HEK293 (cell line): Measurements from ENCODE around the gene SUPT5H.

ENCODE experiments used
- GLIS1 ChIP-seq: fragments of 450-650 bp; formaldehyde crosslinking; IDR thresholded peaks from 2 replicates; pipeline ENCODE4 v1.5.1; 2016; ENCODE audit warnings: missing biosample characterization, missing genetic modification characterization
- HOXC10 ChIP-seq: sonication (generic); formaldehyde crosslinking; IDR thresholded peaks from 2 replicates; pipeline ENCODE4 v1.8.1; 2023; ENCODE audit warnings: mild to moderate bottlenecking, missing genetic modification reagents
- KLF10 ChIP-seq: fragments of 450-650 bp; IDR thresholded peaks from 2 replicates; pipeline ENCODE4 v1.5.1; 2018; ENCODE audit warnings: missing biosample characterization, mild to moderate bottlenecking, missing genetic modification characterization
- ZBTB7A ChIP-seq: fragments of 450-650 bp; formaldehyde crosslinking; IDR thresholded peaks from 2 replicates; pipeline ENCODE4 v1.5.1; 2016; ENCODE audit warnings: low read depth, missing biosample characterization, missing genetic modification characterization
- ZNF132 ChIP-seq: fragments of 450-650 bp; formaldehyde crosslinking; IDR thresholded peaks from 2 replicates; pipeline ENCODE4 v1.5.1; 2017; ENCODE audit warnings: missing biosample characterization, missing genetic modification characterization, borderline replicate concordance
- ZNF19 ChIP-seq: fragments of 450-650 bp; formaldehyde crosslinking; IDR thresholded peaks from 2 replicates; pipeline ENCODE4; 2016; ENCODE audit warnings: missing biosample characterization, missing genetic modification characterization, low read depth
- ZNF274 ChIP-seq, 2 experiments: fragments of 200-500 bp in 1 of 2; fragments of 450-650 bp in 1 of 2; sonication (Bioruptor generic) in 1 of 2; formaldehyde crosslinking in 1 of 2; IDR thresholded peaks; 2 replicates each; pipeline versions ENCODE4 v1.5.1 to v1.6.1; 2014 to 2016; ENCODE audit warnings: borderline replicate concordance in 1 of 2, inconsistent platforms in 1 of 2, low read length in 1 of 2, missing biosample characterization in 1 of 2, missing genetic modification characterization in 1 of 2
- ZNF292 ChIP-seq: fragments of 450-650 bp; formaldehyde crosslinking; IDR thresholded peaks from 2 replicates; pipeline ENCODE4 v1.5.1; 2016; ENCODE audit warnings: low read depth, missing biosample characterization, missing genetic modification characterization, borderline replicate concordance
- ZNF585B ChIP-seq: fragments of 450-650 bp; formaldehyde crosslinking; IDR thresholded peaks from 2 replicates; pipeline ENCODE4 v1.5.1; 2016; ENCODE audit warnings: missing biosample characterization, missing genetic modification characterization
- ZNF596 ChIP-seq: fragments of 450-650 bp; IDR thresholded peaks from 2 replicates; pipeline ENCODE4 v1.5.0; 2018; ENCODE audit warnings: missing biosample characterization, mild to moderate bottlenecking, missing genetic modification characterization, moderate library complexity
- ZNF658 ChIP-seq: fragments of 450-650 bp; formaldehyde crosslinking; IDR thresholded peaks from 2 replicates; pipeline ENCODE4; 2016; ENCODE audit warnings: missing biosample characterization, missing genetic modification characterization
- ZNF747 ChIP-seq: fragments of 450-650 bp; formaldehyde crosslinking; IDR thresholded peaks from 2 replicates; pipeline ENCODE4 v1.5.1; 2016; ENCODE audit warnings: missing biosample characterization, missing genetic modification characterization
- ZSCAN23 ChIP-seq: fragments of 450-650 bp; formaldehyde crosslinking; IDR thresholded peaks from 2 replicates; pipeline ENCODE4 v1.5.1; 2016; ENCODE audit warnings: missing biosample characterization, missing genetic modification characterization
- TF ChIP-seq, protein P1 (sequence below): fragments of 450-650 bp; formaldehyde crosslinking; IDR thresholded peaks from 2 replicates; pipeline ENCODE4 v1.5.1; 2016; ENCODE audit warnings: missing biosample characterization, missing genetic modification characterization
- TF ChIP-seq, protein P2 (sequence below): fragments of 450-650 bp; formaldehyde crosslinking; IDR thresholded peaks from 2 replicates; pipeline ENCODE4 v1.5.1; 2016; ENCODE audit warnings: missing biosample characterization, missing genetic modification characterization
- TF ChIP-seq, protein P3 (sequence below): fragments of 450-650 bp; formaldehyde crosslinking; conservative IDR thresholded peaks from 2 replicates; pipeline ENCODE4 v1.5.1; 2016; ENCODE audit warnings: low read depth, missing biosample characterization, missing genetic modification characterization
- TF ChIP-seq, protein P4 (sequence below): fragments of 450-650 bp; formaldehyde crosslinking; IDR thresholded peaks from 2 replicates; pipeline ENCODE4 v1.5.1; 2016; ENCODE audit warnings: missing biosample characterization, missing genetic modification characterization, borderline replicate concordance
- TF ChIP-seq, protein P5 (sequence below): fragments of 450-650 bp; formaldehyde crosslinking; IDR thresholded peaks from 2 replicates; pipeline ENCODE4 v1.5.1; 2016; ENCODE audit warnings: missing biosample characterization, missing genetic modification characterization

The SUPT5H gene

DNA sequence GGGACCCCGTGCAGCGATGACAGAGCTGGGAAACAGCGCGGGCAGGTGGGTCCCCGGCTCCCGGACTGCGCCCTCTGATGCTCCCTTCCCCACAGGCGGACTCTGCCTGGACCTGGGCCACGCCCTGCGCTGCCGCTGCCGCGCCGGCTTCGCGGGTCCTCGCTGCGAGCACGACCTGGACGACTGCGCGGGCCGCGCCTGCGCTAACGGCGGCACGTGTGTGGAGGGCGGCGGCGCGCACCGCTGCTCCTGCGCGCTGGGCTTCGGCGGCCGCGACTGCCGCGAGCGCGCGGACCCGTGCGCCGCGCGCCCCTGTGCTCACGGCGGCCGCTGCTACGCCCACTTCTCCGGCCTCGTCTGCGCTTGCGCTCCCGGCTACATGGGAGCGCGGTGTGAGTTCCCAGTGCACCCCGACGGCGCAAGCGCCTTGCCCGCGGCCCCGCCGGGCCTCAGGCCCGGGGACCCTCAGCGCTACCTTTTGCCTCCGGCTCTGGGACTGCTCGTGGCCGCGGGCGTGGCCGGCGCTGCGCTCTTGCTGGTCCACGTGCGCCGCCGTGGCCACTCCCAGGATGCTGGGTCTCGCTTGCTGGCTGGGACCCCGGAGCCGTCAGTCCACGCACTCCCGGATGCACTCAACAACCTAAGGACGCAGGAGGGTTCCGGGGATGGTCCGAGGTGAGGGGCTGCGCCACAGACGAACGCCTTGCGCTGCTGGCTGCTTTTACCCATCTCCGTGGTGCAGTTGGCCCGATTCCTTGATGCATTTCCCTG, 61.7 kb downstream of the SUPT5H start (continued):
- TF ChIP-seq, protein P1, sequence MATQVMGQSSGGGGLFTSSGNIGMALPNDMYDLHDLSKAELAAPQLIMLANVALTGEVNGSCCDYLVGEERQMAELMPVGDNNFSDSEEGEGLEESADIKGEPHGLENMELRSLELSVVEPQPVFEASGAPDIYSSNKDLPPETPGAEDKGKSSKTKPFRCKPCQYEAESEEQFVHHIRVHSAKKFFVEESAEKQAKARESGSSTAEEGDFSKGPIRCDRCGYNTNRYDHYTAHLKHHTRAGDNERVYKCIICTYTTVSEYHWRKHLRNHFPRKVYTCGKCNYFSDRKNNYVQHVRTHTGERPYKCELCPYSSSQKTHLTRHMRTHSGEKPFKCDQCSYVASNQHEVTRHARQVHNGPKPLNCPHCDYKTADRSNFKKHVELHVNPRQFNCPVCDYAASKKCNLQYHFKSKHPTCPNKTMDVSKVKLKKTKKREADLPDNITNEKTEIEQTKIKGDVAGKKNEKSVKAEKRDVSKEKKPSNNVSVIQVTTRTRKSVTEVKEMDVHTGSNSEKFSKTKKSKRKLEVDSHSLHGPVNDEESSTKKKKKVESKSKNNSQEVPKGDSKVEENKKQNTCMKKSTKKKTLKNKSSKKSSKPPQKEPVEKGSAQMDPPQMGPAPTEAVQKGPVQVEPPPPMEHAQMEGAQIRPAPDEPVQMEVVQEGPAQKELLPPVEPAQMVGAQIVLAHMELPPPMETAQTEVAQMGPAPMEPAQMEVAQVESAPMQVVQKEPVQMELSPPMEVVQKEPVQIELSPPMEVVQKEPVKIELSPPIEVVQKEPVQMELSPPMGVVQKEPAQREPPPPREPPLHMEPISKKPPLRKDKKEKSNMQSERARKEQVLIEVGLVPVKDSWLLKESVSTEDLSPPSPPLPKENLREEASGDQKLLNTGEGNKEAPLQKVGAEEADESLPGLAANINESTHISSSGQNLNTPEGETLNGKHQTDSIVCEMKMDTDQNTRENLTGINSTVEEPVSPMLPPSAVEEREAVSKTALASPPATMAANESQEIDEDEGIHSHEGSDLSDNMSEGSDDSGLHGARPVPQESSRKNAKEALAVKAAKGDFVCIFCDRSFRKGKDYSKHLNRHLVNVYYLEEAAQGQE (tag by site-specific recombination): 0 out of 2 replicates have a peak, but pooled peaks have one; percentile 16
- TF ChIP-seq KLF10 (tag by site-specific recombination) (peak; percentile 56; the same call in 1 of the 2 replicates), ZNF596 (tag by site-specific recombination) (peak; percentile 53), ZNF747 (tag by site-specific recombination) (no peak), ZNF19 (no peak), ZBTB7A (tag by site-specific recombination) (0 out of 2 replicates have a peak, but pooled peaks have one; percentile 35), HOXC10 (CRISPR knock-in tag) (no peak), ZNF292 (tag by site-specific recombination) (no peak), ZSCAN23 (no peak), GLIS1 (tag by site-specific recombination) (no peak), ZNF658 (tag by site-specific recombination) (no peak), ZNF132 (tag by site-specific recombination) (no peak), ZNF585B (tag by site-specific recombination) (no peak), ZNF274 (IDR thresholded peaks at IDR 0.05; ENCODE audit: low read length) (no peak), ZNF274 (tag by site-specific recombination; IDR thresholded peaks at IDR 0.05; ENCODE audit: borderline replicate concordance) (no peak)
- TF ChIP-seq, protein P2, sequence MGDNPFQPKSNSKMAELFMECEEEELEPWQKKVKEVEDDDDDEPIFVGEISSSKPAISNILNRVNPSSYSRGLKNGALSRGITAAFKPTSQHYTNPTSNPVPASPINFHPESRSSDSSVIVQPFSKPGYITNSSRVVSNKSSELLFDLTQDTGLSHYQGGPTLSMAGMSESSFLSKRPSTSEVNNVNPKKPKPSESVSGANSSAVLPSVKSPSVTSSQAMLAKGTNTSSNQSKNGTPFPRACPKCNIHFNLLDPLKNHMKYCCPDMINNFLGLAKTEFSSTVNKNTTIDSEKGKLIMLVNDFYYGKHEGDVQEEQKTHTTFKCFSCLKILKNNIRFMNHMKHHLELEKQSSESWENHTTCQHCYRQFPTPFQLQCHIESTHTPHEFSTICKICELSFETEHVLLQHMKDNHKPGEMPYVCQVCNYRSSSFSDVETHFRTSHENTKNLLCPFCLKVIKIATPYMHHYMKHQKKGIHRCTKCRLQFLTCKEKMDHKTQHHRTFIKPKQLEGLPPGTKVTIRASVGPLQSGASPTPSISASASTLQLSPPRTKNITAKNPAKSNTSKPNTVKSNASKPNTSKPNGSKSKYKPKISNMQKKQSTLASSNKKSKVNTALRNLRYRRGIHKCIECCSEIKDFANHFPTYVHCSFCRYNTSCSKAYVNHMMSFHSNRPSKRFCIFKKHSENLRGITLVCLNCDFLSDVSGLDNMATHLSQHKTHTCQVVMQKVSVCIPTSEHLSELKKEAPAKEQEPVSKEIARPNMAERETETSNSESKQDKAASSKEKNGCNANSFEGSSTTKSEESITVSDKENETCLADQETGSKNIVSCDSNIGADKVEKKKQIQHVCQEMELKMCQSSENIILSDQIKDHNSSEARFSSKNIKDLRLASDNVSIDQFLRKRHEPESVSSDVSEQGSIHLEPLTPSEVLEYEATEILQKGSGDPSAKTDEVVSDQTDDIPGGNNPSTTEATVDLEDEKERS (tag by site-specific recombination): no peak
- TF ChIP-seq, protein P3, sequence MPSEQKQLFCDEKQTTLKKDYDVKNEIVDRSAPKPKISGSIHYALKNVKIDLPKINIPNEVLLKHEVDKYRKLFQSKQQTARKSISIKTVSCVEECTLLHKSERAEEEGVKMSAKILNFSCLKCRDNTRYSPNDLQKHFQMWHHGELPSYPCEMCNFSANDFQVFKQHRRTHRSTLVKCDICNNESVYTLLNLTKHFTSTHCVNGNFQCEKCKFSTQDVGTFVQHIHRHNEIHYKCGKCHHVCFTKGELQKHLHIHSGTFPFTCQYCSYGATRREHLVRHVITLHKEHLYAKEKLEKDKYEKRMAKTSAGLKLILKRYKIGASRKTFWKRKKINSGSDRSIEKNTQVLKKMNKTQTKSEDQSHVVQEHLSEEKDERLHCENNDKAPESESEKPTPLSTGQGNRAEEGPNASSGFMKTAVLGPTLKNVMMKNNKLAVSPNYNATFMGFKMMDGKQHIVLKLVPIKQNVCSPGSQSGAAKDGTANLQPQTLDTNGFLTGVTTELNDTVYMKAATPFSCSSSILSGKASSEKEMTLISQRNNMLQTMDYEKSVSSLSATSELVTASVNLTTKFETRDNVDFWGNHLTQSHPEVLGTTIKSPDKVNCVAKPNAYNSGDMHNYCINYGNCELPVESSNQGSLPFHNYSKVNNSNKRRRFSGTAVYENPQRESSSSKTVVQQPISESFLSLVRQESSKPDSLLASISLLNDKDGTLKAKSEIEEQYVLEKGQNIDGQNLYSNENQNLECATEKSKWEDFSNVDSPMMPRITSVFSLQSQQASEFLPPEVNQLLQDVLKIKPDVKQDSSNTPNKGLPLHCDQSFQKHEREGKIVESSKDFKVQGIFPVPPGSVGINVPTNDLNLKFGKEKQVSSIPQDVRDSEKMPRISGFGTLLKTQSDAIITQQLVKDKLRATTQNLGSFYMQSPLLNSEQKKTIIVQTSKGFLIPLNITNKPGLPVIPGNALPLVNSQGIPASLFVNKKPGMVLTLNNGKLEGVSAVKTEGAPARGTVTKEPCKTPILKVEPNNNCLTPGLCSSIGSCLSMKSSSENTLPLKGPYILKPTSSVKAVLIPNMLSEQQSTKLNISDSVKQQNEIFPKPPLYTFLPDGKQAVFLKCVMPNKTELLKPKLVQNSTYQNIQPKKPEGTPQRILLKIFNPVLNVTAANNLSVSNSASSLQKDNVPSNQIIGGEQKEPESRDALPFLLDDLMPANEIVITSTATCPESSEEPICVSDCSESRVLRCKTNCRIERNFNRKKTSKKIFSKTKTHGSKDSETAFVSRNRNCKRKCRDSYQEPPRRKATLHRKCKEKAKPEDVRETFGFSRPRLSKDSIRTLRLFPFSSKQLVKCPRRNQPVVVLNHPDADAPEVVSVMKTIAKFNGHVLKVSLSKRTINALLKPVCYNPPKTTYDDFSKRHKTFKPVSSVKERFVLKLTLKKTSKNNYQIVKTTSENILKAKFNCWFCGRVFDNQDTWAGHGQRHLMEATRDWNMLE (tag by site-specific recombination): 0 out of 2 replicates have a peak, but pooled peaks have one; percentile 22
- TF ChIP-seq, protein P4, sequence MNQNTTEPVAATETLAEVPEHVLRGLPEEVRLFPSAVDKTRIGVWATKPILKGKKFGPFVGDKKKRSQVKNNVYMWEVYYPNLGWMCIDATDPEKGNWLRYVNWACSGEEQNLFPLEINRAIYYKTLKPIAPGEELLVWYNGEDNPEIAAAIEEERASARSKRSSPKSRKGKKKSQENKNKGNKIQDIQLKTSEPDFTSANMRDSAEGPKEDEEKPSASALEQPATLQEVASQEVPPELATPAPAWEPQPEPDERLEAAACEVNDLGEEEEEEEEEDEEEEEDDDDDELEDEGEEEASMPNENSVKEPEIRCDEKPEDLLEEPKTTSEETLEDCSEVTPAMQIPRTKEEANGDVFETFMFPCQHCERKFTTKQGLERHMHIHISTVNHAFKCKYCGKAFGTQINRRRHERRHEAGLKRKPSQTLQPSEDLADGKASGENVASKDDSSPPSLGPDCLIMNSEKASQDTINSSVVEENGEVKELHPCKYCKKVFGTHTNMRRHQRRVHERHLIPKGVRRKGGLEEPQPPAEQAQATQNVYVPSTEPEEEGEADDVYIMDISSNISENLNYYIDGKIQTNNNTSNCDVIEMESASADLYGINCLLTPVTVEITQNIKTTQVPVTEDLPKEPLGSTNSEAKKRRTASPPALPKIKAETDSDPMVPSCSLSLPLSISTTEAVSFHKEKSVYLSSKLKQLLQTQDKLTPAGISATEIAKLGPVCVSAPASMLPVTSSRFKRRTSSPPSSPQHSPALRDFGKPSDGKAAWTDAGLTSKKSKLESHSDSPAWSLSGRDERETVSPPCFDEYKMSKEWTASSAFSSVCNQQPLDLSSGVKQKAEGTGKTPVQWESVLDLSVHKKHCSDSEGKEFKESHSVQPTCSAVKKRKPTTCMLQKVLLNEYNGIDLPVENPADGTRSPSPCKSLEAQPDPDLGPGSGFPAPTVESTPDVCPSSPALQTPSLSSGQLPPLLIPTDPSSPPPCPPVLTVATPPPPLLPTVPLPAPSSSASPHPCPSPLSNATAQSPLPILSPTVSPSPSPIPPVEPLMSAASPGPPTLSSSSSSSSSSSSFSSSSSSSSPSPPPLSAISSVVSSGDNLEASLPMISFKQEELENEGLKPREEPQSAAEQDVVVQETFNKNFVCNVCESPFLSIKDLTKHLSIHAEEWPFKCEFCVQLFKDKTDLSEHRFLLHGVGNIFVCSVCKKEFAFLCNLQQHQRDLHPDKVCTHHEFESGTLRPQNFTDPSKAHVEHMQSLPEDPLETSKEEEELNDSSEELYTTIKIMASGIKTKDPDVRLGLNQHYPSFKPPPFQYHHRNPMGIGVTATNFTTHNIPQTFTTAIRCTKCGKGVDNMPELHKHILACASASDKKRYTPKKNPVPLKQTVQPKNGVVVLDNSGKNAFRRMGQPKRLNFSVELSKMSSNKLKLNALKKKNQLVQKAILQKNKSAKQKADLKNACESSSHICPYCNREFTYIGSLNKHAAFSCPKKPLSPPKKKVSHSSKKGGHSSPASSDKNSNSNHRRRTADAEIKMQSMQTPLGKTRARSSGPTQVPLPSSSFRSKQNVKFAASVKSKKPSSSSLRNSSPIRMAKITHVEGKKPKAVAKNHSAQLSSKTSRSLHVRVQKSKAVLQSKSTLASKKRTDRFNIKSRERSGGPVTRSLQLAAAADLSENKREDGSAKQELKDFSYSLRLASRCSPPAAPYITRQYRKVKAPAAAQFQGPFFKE (tag by site-specific recombination): no peak
- TF ChIP-seq, protein P5, sequence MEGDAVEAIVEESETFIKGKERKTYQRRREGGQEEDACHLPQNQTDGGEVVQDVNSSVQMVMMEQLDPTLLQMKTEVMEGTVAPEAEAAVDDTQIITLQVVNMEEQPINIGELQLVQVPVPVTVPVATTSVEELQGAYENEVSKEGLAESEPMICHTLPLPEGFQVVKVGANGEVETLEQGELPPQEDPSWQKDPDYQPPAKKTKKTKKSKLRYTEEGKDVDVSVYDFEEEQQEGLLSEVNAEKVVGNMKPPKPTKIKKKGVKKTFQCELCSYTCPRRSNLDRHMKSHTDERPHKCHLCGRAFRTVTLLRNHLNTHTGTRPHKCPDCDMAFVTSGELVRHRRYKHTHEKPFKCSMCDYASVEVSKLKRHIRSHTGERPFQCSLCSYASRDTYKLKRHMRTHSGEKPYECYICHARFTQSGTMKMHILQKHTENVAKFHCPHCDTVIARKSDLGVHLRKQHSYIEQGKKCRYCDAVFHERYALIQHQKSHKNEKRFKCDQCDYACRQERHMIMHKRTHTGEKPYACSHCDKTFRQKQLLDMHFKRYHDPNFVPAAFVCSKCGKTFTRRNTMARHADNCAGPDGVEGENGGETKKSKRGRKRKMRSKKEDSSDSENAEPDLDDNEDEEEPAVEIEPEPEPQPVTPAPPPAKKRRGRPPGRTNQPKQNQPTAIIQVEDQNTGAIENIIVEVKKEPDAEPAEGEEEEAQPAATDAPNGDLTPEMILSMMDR (tag by site-specific recombination): no peak
